H1 (cell line): ENCODE results near the gene ISG20L2. TPM values are rescaled to one million over a fixed set of nuclear protein-coding genes. Genes with fewer than 3 reads are reported as not detected.

ENCODE experiments used
- ASH2L ChIP-seq: fragments of 200-600, 300-600 bp; sonication (generic); IDR thresholded peaks from one replicate; pipeline ENCODE4 v1.7.1; 2017; ENCODE audit warnings: low read length
- ATF2 ChIP-seq: IDR thresholded peaks from 2 replicates; pipeline ENCODE4 v1.6.1; 2012; ENCODE audit warnings: low read length, inconsistent platforms
- BCL11A ChIP-seq, 2 experiments: IDR thresholded peaks; one replicate each; pipeline ENCODE4 v1.6.1; 2011; ENCODE audit warnings: low read depth in 2 of 2, low read length in 2 of 2, mild to moderate bottlenecking in 2 of 2
- CBX8 ChIP-seq: fragments of 300-800, 300-1000 bp; sonication (generic); IDR thresholded peaks from 2 replicates; pipeline ENCODE4 v1.7.1; 2016; ENCODE audit warnings: low read depth, low read length, borderline replicate concordance
- EZH2 ChIP-seq: fragments of 200-600 bp; sonication (generic); IDR thresholded peaks from 2 replicates; pipeline ENCODE4 v1.7.1; 2012; ENCODE audit warnings: low read depth, mild to moderate bottlenecking, moderate library complexity, low read length, inconsistent platforms; ENCODE audit not compliant: severe bottlenecking
- MAFK ChIP-seq: IDR thresholded peaks from 2 replicates; pipeline ENCODE4 v1.6.1; 2012; ENCODE audit warnings: low read depth, mild to moderate bottlenecking, improper control_type of control experiment, low read length
- NANOG ChIP-seq: IDR thresholded peaks from 2 replicates; pipeline ENCODE4 v1.6.1; 2011; ENCODE audit warnings: low read length, low read depth, mild to moderate bottlenecking, inconsistent platforms; ENCODE audit not compliant: insufficient read depth, poor library complexity, severe bottlenecking
- NRF1 ChIP-seq: IDR thresholded peaks from 2 replicates; pipeline ENCODE4 v1.6.1; 2011; ENCODE audit warnings: mild to moderate bottlenecking, low read depth, low read length, improper control_type of control experiment
- POLR2AphosphoS5 ChIP-seq: IDR thresholded peaks from 2 replicates; pipeline ENCODE4 v1.6.1; 2011; ENCODE audit warnings: low read depth, low read length
- SP4 ChIP-seq: IDR thresholded peaks from 2 replicates; pipeline ENCODE4 v1.6.1; 2012; ENCODE audit warnings: low read length, inconsistent platforms
- ZNF274 ChIP-seq: IDR thresholded peaks from 2 replicates; pipeline ENCODE4 v1.7.0; 2012; ENCODE audit warnings: low read length, borderline replicate concordance; ENCODE audit errors: extremely low read depth
- polyA plus RNA-seq, 7 experiments: library from polyadenylated mRNA; depleted of rRNA in 3 of 7; stranded (reverse) in 5 of 7; unstranded in 2 of 7; fragments of >200 nt in 5 of 7; fragments of 200-250 nt in 2 of 7; gene quantifications; 1 replicate in 5 of 7; 2 replicates in 1 of 7; 4 replicates in 1 of 7; pipeline versions ENCODE4 v1.2.1 to v1.2.3, GENCODE V29; 2011 to 2013; ENCODE audit warnings: missing spikeins in 2 of 7, mixed read lengths in 2 of 7
- total RNA-seq: library from RNA; stranded (reverse); fragmentation: NEBNext Ultra II Directional; extraction: Animal tissue kit (Norgen Biotek cat#: 25700); gene quantifications from 2 replicates; pipeline ENCODE4 v1.2.1, GENCODE V29; 2021

ISG20L2 gene
- total and polyA plus RNA-seq, 2 of the 8 experiments (the other 6 are each of a cell fraction or from before 2014, with no cell fraction given): 47.5 to 53.0 TPM

GRCh38 chr1:156681196-156681960 is 47.2 kb downstream of the ISG20L2 start (continued):
- no peak for TF ChIP-seq ATF2
- TF ChIP-seq ASH2L: no peak
- no peak for TF ChIP-seq POLR2AphosphoS5
- no peak for TF ChIP-seq NRF1
- no peak for TF ChIP-seq NANOG
- TF ChIP-seq EZH2: no peak
- no peak for TF ChIP-seq CBX8
- no peak for TF ChIP-seq ZNF274
- TF ChIP-seq MAFK: no peak
- TF ChIP-seq BCL11A (IDR thresholded peaks at IDR 0.05; ENCODE audit: low read depth in 2 of 2, low read length in 2 of 2): no peak
- TF ChIP-seq SP4: no peak
